GM21825 (cell line): ENCODE data around the gene BPGM.

ENCODE experiments used
- ATAC-seq: cut with Tn5 transposase; IDR thresholded peaks from one replicate; pipeline ENCODE4 v1.9.1; 2021; ENCODE audit warnings: mild to moderate bottlenecking, moderate library complexity; ENCODE audit not compliant: unreplicated experiment

BPGM gene

DNA sequence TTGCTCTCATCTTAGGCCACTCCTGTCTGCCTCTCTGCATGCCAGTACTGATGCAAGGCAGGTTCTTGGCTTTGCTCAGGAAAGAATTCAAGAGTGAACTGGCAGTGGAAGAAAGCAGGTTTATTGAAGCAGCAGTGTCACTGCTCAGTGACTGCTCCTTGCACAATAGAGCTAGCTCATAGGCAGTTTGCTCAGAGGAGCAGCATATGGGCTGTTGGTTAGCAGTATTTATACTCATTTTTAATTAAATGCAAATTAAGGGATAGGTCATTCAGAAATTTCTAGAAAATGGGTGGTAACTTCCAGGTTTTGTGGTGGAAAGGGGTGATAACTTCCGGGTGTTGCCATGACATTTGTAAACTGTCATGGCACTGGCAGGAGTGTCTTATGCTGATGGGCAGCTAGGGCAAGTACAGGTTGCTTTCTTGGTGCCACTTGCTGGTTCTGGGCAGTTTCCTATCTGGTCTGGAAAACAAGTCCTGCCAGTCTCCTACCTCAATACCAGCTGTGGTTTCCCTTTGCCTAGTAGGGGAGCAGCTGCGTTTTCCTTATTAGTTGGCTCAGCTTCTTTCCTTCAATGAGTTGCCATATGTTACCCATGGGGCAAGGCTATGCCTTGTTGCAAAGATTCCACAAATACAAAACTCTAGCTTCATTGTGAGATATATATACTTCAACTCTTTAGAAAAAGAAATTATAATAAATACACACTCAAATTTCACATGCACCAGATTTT is 68.0 kb downstream of the BPGM start:
- no peak for ATAC-seq

DNA sequence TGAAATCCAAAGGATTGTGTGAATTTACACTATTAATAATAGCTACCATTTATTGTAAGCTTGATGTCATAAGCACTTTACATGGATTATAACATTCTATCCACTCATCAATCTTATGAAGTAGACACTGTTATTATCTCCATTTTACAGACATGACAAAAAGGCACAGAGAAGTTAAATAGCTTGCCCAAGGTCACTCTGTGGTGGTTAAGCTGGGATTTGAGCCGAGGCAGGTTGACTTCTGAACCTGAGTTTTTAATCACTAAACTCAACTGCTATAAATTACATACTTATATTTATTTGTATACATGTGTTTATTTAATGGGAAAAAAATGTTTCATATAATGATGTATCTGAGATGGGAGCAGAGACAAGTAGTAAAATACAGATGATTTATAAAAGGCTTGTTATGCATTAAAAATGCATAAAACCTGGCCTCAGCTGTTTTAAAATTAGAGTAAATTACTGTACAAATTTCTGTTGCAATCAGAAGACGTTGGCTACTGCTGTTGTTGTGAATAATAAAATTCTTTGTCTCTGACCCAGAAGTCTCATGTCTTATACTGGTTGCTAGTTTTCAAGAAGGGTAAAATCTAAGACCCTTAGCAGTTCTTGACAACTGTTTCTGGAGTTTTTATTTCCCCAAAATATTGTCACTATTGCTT is 71.7 kb downstream of the BPGM start:
- ATAC-seq: no peak

DNA sequence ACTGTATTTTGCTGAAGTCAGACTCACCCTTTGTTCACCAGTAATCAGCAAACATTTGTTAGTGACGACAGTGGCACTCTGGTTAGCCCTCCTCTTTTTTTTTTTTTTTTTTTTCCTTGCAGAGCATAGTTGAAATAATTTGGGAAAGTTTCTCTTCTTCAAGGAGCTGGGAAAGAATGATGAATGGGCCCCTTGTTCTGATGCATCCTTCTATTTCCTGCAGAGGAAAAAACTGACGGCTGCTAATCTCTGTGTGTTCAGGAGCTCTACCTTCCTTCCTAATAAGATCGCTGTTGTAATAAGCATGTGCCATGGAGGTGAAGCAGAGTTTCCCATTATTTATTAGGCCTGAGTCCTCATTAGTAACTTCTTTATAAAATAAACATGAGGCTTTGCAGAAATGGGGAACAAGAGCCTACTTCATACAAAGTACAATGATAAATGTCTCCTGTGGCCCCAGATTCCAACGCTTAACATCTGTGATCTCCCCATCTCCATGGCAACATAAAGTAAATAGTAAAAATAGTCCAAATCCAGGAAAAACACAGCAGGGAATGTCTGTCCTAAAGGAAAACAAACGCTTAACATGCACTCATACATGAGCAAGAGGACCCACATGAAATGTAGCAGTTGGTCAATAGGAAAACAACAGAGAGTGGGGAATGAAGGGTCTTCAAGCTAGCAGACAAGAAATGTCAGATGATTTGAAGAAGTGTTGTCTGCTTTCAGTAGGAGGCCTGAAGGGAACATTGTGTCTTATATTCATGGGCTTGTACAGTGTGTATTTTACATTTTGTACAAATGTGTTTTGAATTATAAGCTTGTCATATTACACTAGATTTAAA is 73.7 kb downstream of the BPGM start:
- ATAC-seq: no peak

DNA sequence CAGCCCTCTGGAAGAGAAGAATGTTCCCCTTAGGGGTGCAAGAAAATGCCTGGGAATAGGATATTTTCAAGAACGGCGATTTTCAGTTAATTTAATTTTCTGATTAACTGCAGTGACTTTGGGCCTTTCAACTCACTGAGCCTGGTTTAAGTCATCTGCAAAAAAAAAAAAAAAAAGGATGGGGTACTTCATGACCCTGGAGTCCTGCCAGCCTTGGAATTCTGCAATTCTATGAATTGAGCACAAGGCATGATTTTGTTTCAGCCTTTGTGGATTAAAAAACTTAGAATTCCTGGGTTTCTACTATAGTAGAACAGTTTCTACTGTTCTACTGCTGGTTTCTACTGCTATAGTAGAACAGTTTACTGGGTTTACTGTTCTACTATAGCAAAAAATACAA is 74.5 kb downstream of the BPGM start:
- ATAC-seq: no peak

DNA sequence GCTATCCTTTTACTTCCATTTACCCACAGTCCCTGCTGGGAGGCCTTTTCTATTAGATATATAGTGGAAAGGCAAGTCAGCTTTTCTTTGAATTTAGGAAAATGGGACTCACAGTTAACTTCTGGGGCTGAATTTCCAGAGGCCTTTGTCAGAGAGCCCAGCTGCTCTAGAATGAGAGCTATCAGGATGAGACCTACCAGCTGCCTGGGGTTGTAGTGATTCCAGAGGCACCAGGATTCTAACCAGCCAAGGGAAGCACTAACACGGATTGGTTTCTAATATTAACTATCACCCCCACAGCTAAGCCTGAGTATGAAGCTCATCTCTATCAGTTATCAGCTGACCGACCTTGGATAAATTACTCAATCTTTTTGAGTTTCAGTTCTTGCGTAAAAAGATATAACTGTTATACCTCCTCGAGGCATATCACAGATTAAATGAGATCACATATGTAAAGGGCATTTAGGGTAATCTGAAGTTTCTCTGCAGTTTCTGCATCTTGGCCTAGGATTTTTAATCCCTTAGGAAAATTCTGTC is 76.2 kb downstream of the BPGM start:
- no peak for ATAC-seq

DNA sequence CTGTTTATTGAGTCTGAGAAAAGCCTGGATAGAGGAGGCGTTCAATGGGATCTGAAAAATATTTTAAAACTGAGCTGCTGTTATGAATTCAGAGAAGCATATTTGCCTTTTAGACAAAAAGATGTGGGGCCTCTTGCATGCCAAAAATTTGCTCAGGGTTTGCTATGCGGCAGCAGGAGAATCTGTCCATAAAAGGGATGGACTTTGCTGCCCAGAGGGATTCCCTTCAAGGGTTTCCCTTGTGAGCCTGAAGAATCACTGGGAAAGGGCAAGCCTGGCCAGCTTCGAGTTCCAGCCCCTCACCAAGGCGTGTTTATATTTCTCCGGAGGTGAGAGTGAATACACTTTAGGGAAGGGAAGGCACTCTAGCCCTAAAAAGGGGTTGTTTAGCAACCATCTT is 77.2 kb downstream of the BPGM start:
- ATAC-seq: no peak

GRCh38 chr7:134724606-134725005 is 78.0 kb downstream of the BPGM start:
- ATAC-seq: no peak

DNA sequence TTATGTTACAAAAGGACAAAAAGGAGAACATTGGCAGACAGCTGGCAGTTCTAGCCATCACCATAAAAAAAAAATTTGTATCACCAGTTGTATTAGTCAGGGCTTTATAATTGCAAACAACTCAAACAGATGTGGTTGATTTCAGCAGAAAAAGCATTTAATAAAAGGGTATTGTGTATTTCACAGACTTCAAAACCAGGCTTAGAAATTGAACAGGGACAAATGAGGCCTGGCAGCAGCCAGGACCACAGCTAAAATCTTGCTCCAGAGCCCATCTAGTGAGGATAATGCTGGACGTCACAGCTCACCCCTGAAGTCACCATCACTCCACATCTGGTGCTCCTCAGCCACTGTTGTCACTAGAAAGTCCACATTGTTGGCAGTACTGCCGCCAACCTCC is 79.9 kb downstream of the BPGM start:
- ATAC-seq: no peak

- no peak for ATAC-seq
Measured at GRCh38 chr7:134727711-134728110, 81.1 kb downstream of the BPGM start.
